ENCODE data around the gene FAM163B. TPM values are rescaled to one million over a fixed set of nuclear protein-coding genes. Genes with fewer than 3 reads are reported as not detected.
A peak's percentile ranks its signal among the peaks of the same experiment; 100 is the strongest.

Gene FAM163B
- total and polyA plus RNA-seq, 8 donors = 0.23 to 2.7 (median 1.7) TPM; not detected in 1

- peak in 1 of 4 donors; percentile 65 for DNase-seq
- no peak for TF ChIP-seq CTCF (IDR thresholded peaks at IDR 0.05)
Measured at GRCh38 chr9:133604856-133605255, 4.3 kb downstream of the FAM163B start.

GRCh38 chr9:133604214-133604613 lies 5.0 kb downstream of the FAM163B start:
- no peak for ATAC-seq

More at GRCh38 chr9:133604856-133605255, 4.3 kb downstream of the FAM163B start:
- H3K27me3 ChIP-seq = peaks cover 20 to 86% of the 10 kb centered on the region in 2 donors
- no peaks in the 10 kb centered on the region for H3K36me3 ChIP-seq
- H3K4me1 ChIP-seq = no peaks in the 10 kb centered on the region
- H3K4me3 ChIP-seq = no peak overlapping the region
- no peak overlapping the region for H3K27ac ChIP-seq
- intact Hi-C loops (cut with DNase I) = no loop called here
- no peaks in the 10 kb centered on the region for H3K9me3 ChIP-seq
- no peak for ATAC-seq

GRCh38 chr9:133603135-133603927 lies 5.9 kb downstream of the FAM163B start:
- Histone ChIP-seq H3K36me3 (no peaks in the 10 kb centered on the region), H3K4me3 (no peak overlapping the region), H3K9me3 (peaks cover 0 to 7% of the 10 kb centered on the region in 2 donors), H3K27ac (no peak overlapping the region), H3K27me3 (peaks cover 8 to 71% of the 10 kb centered on the region in 2 donors), H3K4me1 (no peaks in the 10 kb centered on the region)
- ATAC-seq = no peak
- peak in 1 of 4 donors; percentile 13 for DNase-seq
- intact Hi-C loops (cut with DNase I) = no loop called here
- no peak for TF ChIP-seq CTCF (IDR thresholded peaks at IDR 0.05)

More at GRCh38 chr9:133604214-133604613, 5.0 kb downstream of the FAM163B start:
- no peaks in the 10 kb centered on the region for H3K4me1 ChIP-seq
- H3K4me3 ChIP-seq = no peak overlapping the region
- no peaks in the 10 kb centered on the region for H3K9me3 ChIP-seq
- peaks cover 15 to 79% of the 10 kb centered on the region in 2 donors for H3K27me3 ChIP-seq
- peak in 1 of 4 donors; percentile 37 for DNase-seq
- H3K27ac ChIP-seq = no peak overlapping the region
- intact Hi-C loops (cut with DNase I) = no loop called here
- H3K36me3 ChIP-seq = no peaks in the 10 kb centered on the region
- TF ChIP-seq CTCF (IDR thresholded peaks at IDR 0.05) = no peak

- Histone ChIP-seq H3K27ac (no peak overlapping the region), H3K4me1 (no peaks in the 10 kb centered on the region), H3K27me3 (peaks cover 0 to 60% of the 10 kb centered on the region in 2 donors), H3K4me3 (no peak overlapping the region), H3K36me3 (no peaks in the 10 kb centered on the region), H3K9me3 (peaks cover 0 to 17% of the 10 kb centered on the region in 2 donors)
- intact Hi-C loops (cut with DNase I) = no loop called here
- ATAC-seq (no peak), DNase-seq (peak in 2 of 4 donors; percentile 30 to 42)
- no peak for TF ChIP-seq CTCF (IDR thresholded peaks at IDR 0.05)
Measured at GRCh38 chr9:133602277-133602676, 6.9 kb downstream of the FAM163B start.

- Histone ChIP-seq H3K4me3 (no peak overlapping the region), H3K27ac (no peak overlapping the region), H3K27me3 (peaks cover 0 to 55% of the 10 kb centered on the region in 2 donors), H3K4me1 (no peaks in the 10 kb centered on the region), H3K36me3 (no peaks in the 10 kb centered on the region), H3K9me3 (peaks cover 0 to 22% of the 10 kb centered on the region in 2 donors)
- intact Hi-C loops (cut with DNase I) = no loop called here
- no peak for ATAC-seq
- DNase-seq = peak in 1 of 4 donors; percentile 28
- TF ChIP-seq CTCF (IDR thresholded peaks at IDR 0.05) = no peak
Measured at GRCh38 chr9:133601746-133602145, 7.4 kb downstream of the FAM163B start.

Measured in left lung (tissue), 10 donors.